DLD1 (cell line): ENCODE data around the gene SNX13.
"Not testable (repeated sequence)": the region's sequence is repeated elsewhere in the genome, so short reads cannot be mapped to it uniquely, and the experiment has no call there.

Experiments used
- in situ Hi-C: cut with HindIII; loops from 2 replicates; pipeline ENCODE4 v1.10.0; 2017; ENCODE audit warnings: low sequenced_read_pairs

The SNX13 gene

GRCh38 chr7:17852361-17852760 lies 87.9 kb downstream of the SNX13 start:
- in situ Hi-C loops = no loop called here

DNA sequence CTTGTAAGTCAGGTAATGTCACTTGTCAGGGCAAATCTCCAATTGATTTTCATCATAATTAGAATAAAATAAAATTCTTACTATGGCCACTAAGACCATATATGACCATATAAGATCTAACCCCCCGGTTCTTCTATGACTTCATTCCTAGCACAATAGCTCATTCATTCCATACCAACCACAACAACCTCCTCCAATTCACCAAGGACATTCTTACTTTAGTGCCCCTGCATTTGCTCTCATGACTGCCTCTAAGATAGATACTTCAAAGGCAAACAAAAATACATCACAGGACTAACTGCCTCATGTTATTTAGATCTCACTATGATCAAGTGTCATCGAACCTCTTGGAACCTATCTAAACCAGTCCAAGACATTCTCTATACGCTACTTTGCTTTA lies 90.8 kb downstream of the SNX13 start:
- in situ Hi-C loops = no loop called here

- in situ Hi-C loops = no loop called here
These were observed 91.8 kb downstream of the SNX13 start for GRCh38 chr7:17848516-17848915.

- in situ Hi-C loops = no loop called here
These were observed 93.4 kb downstream of the SNX13 start for GRCh38 chr7:17846935-17847334.

GRCh38 chr7:17845197-17845547 lies 95.1 kb downstream of the SNX13 start:
- in situ Hi-C loops = no loop called here

- in situ Hi-C loops = no loop called here
These were observed 95.6 kb downstream of the SNX13 start for GRCh38 chr7:17844514-17845196.

- in situ Hi-C loops = no loop called here
These were observed 96.3 kb downstream of the SNX13 start for GRCh38 chr7:17844022-17844421.

GRCh38 chr7:17843041-17843440 lies 97.3 kb downstream of the SNX13 start:
- in situ Hi-C loops = no loop called here

DNA sequence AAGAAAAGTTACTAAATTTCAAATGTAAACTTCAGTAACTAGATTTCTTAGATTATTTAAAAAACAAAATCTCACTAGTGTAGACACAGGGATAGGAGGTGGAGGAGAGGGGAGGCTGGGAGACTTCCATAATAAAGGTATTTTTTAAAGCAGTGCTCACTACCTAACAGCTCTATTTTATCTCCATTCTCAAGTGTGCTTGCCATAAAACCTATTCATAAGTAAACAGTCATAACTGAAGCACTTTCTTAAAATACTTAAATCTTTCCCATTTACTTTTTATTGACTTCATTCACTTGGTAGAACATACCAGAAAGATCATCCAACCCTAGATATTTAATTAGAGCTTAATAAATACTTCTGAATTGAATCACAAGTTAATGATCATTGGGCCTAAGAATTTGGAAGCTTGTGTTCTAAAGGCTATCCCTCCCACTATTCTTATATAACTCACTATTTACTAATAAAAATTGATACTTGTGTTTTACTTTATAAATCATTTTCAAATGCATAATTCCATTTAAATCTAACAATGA lies 107.4 kb downstream of the SNX13 start:
- in situ Hi-C loops = no loop called here

DNA sequence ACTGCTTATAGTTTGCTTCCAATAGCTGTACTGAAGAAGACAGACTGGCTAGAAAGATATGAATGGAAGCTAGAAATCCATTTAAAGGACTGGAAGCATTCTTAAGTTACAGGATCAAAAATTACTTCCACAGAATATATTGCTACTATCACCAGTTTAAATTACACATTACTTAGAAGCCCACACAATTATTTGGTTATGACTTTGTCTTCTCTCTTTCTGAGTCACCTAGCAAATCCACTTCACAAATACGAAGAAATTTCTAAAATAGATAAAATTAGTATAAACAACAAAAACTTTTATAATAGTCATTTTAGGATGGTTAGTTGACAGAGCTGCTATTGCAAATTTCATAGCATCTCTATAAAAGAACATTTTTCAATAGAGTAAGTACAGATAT lies 108.1 kb downstream of the SNX13 start:
- in situ Hi-C loops = no loop called here

DNA sequence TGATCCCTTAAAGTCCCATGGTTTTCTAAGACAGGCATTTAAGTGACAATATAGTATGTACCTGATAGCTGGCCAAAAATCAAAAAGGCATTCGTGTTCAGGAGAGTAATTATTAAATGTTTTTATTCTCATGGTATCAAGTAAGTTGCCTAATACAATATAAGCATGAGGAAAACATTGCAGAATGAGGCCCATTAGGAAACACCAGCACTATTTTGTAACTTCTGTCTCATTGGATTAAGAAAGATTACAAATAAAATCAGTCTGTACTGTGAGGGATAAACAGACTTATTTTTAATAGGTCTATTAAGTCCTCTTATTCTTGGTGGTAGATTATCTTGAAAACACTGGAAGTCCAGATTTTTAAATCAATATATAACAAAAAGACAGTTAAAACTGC lies 110.1 kb downstream of the SNX13 start:
- in situ Hi-C loops = no loop called here

- in situ Hi-C loops = no loop called here
These were observed 111.3 kb downstream of the SNX13 start for GRCh38 chr7:17829001-17829400.

GRCh38 chr7:17822547-17823173 lies 117.6 kb downstream of the SNX13 start:
- in situ Hi-C loops = no loop called here

DNA sequence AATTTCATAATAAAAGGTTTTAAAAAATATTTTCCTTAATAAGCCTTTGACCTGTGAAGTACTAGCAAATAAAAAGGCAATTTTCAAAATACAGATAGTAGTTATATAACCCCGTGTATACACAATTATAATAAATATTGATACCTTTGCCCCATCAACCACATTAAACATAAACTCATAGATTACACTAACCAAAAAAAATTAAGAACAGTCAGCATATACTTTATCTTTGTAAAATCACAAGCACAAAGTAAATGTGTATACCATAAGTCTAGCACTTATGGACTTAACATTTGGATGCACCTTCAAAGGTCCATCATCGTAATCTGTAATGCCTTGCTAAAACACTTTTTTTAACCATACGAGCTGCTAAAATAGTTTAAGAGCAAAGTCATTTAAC lies 123.4 kb downstream of the SNX13 start:
- in situ Hi-C loops = no loop called here

DNA sequence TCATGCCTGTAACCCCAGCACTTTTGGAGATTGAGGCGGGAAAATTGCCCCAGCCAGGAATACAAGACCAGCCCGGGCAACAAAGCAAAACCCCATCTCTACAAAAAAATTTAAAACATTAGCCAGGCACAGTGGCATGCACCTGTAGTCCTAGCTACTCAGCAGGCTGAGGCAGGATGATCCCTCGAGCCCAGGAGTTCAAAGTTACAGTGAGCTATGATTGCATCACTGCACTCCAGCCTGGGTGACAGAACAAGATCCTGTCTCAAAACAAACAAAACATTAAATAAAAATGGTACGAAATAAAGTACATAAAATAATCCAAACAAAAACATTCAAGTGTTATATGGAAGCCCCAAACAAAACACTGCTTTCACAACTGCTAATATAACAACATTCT lies 125.0 kb downstream of the SNX13 start:
- in situ Hi-C loops = no loop called here

DNA sequence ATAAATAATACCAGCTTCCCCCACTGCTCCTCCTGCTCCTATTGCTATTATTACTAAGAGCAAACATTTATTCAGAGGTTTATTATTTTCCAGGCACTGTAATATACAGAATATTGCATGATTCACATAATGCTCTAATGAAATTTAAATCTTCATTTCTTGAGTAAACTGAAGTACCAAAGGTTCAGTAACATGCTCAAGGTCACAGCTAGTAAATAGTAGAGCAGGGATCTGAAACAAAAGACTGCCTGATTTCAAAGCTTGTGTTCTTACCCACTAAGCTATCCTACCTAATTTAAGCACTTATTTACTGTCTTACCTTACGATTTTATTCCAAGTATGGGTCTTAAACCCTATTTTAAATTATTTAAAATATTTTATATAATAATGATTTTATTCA lies 126.2 kb downstream of the SNX13 start:
- in situ Hi-C loops = no loop called here

DNA sequence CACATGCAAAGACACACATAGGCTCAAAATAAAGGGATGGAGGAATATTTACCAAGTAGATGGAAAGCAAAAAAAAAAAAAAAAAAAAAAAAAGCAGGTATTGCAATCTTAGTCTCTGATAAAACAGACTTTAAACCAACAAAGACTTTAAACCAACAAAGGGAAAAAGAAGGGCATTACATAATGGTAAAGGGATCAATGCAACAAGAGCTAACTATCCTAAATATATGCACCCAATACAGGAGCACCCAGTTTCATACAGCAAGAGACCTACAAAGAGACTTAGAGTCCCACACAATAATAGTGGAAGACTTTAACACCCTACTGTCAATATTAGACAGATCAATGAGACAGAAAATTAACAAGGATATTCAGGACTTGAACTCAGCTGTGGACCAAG lies 131.1 kb downstream of the SNX13 start:
- in situ Hi-C loops = not testable (repeated sequence)

GRCh38 chr7:17807242-17807641 lies 133.1 kb downstream of the SNX13 start:
- in situ Hi-C loops = no loop called here

DNA sequence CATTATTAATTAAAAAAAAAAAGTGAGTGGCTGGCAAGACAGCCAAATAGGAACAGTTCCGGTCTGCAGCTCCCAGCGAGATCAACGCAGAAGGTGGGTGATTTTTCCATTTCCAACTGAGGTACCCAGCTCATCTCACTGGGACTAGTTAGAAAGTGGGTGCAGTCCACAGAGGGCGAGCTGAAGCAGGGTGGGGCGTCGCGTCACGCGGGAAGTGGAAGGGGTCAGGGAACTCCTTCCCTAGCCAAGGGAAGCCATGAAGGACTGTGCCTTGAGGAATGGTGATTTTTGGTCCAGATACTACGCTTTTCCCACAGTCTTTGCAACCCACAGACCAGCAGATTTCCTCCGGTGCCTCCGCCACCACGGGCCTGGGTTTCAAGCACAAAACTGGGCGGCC lies 133.7 kb downstream of the SNX13 start:
- in situ Hi-C loops = no loop called here

- in situ Hi-C loops = no loop called here
These were observed 138.2 kb downstream of the SNX13 start for GRCh38 chr7:17802056-17802455.

DNA sequence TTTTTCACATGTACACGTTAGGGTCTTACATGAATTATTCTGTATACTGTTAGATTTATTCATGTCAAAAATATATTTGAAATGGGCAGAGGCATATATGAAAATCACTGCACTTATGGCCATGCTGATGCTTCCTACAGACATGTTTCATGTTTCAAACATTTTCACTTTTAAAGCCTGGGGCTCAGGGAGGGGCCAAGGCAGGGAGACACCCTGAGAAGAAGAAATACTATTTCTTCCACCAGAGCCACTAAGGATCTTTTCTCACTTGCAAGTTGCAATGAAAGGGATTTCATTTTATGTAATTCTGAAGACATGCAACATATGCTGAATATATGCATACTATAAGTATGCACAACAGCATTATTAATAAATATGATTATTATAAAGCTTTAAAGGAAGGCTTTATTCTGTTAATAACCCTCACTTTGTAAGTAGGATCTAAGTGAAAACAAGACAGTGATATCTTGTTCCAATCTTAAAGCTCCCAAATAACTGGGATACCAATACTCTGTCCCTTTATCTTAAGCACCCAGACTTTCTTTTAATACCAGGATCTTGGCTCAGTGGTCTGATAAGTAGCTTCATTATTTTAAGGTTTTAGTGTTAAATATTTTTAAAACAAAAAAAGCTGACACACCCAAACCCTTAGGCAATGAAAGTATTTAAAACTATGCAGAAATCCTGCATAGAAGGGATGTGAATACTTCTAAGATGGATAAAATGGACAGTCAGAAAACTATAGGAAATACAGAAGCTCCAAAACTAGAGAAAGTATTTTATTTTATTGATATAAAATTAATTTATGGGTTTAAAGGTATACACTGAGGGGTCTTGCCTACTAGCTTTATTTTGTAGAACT lies 148.0 kb downstream of the SNX13 start:
- in situ Hi-C loops = no loop called here

- in situ Hi-C loops = no loop called here
These were observed 153.0 kb downstream of the SNX13 start for GRCh38 chr7:17787257-17787656.
